ENCODE data around the gene ATG9B. TPM values are rescaled to one million over a fixed set of nuclear protein-coding genes. Genes with fewer than 3 reads are reported as not detected.

ATG9B gene
- total and polyA plus RNA-seq, 2 of the 13 experiments (the other 11 are each of a cell fraction or from before 2014, with no cell fraction given): 0.24 TPM; not detected in 1

DNA sequence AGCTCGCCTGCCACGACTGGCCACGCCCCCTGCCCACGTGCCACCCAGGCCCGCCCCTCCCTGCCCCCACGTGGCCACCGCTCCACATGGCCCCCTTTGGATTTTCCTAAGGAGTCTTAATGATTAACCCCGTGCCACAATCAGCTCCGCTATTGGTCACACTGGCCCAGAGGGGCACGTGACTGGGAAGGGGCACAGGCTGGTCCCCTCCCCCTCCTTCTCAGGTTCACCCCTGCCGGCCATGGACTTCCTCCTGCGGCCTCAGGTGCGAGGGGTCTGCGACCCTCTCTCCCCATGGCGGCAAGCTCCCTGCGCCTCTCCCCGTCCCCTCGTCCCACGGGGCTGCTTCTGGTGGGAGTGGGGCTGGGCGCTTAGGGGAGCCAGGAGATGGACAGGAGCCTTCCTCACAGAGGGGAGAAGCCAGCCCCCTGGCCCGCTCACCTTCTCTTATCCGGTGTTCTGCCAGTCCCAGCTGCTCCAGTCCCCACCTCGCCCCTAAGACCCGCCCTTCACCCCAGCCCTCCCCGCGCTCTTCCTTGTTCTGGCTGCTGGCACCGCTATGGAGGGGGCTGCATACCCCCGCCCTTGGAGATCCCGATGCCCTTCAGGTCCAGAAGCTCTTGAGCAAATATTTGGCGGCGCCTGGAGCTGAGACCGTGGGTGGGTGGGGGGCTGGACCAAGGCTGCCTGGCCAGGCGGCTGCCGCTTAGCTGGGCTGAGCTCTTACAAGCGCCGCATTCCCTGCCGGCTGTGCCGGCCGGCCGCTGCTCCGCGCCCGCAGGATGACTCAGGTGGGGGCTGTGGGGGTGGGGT lies 38.3 kb upstream of the ATG9B start (continued):
- TF ChIP-seq ZNF253 (CRISPR knock-in tag; IDR thresholded peaks at IDR 0.05; ENCODE audit: borderline replicate concordance): no peak
- TF ChIP-seq HDAC2 (CRISPR knock-in tag; IDR thresholded peaks at IDR 0.05): no peak
- TF ChIP-seq ZNF549 (CRISPR knock-in tag; IDR thresholded peaks at IDR 0.05): no peak
- TF ChIP-seq SALL2 (CRISPR knock-in tag; IDR thresholded peaks at IDR 0.05): 0 out of 2 replicates have a peak, but pooled peaks have one; percentile 55
- TF ChIP-seq ZIK1 (CRISPR knock-in tag; IDR thresholded peaks at IDR 0.05; ENCODE audit: borderline replicate concordance, low read depth): no peak
- TF ChIP-seq, protein P1, sequence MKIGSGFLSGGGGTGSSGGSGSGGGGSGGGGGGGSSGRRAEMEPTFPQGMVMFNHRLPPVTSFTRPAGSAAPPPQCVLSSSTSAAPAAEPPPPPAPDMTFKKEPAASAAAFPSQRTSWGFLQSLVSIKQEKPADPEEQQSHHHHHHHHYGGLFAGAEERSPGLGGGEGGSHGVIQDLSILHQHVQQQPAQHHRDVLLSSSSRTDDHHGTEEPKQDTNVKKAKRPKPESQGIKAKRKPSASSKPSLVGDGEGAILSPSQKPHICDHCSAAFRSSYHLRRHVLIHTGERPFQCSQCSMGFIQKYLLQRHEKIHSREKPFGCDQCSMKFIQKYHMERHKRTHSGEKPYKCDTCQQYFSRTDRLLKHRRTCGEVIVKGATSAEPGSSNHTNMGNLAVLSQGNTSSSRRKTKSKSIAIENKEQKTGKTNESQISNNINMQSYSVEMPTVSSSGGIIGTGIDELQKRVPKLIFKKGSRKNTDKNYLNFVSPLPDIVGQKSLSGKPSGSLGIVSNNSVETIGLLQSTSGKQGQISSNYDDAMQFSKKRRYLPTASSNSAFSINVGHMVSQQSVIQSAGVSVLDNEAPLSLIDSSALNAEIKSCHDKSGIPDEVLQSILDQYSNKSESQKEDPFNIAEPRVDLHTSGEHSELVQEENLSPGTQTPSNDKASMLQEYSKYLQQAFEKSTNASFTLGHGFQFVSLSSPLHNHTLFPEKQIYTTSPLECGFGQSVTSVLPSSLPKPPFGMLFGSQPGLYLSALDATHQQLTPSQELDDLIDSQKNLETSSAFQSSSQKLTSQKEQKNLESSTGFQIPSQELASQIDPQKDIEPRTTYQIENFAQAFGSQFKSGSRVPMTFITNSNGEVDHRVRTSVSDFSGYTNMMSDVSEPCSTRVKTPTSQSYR (CRISPR knock-in tag; IDR thresholded peaks at IDR 0.05; ENCODE audit: borderline replicate concordance): peak; percentile 93
- TF ChIP-seq, protein P2, sequence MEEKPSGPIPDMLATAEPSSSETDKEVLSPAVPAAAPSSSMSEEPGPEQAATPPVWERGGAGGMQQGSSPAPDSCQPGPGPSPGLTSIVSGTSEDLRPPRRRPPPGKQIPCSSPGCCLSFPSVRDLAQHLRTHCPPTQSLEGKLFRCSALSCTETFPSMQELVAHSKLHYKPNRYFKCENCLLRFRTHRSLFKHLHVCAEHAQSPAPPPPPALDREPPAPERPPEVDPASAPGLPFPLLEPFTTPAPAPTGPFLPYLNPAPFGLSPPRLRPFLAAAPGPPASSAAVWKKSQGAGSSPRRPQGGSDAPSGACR (CRISPR knock-in tag; IDR thresholded peaks at IDR 0.05): 0 out of 2 replicates have a peak, but pooled peaks have one; percentile 48
- TF ChIP-seq ZNF24 (IDR thresholded peaks at IDR 0.05): 0 out of 2 replicates have a peak, but pooled peaks have one; percentile 27
- peak; percentile 61; the same call in 1 of the 2 replicates for TF ChIP-seq TARDBP (CRISPR knock-in tag; IDR thresholded peaks at IDR 0.05)
- TF ChIP-seq ZNF33B (CRISPR knock-in tag; IDR thresholded peaks at IDR 0.05): no peak
- TF ChIP-seq SMYD3 (CRISPR knock-in tag; IDR thresholded peaks at IDR 0.05): no peak
- TF ChIP-seq, protein P3, sequence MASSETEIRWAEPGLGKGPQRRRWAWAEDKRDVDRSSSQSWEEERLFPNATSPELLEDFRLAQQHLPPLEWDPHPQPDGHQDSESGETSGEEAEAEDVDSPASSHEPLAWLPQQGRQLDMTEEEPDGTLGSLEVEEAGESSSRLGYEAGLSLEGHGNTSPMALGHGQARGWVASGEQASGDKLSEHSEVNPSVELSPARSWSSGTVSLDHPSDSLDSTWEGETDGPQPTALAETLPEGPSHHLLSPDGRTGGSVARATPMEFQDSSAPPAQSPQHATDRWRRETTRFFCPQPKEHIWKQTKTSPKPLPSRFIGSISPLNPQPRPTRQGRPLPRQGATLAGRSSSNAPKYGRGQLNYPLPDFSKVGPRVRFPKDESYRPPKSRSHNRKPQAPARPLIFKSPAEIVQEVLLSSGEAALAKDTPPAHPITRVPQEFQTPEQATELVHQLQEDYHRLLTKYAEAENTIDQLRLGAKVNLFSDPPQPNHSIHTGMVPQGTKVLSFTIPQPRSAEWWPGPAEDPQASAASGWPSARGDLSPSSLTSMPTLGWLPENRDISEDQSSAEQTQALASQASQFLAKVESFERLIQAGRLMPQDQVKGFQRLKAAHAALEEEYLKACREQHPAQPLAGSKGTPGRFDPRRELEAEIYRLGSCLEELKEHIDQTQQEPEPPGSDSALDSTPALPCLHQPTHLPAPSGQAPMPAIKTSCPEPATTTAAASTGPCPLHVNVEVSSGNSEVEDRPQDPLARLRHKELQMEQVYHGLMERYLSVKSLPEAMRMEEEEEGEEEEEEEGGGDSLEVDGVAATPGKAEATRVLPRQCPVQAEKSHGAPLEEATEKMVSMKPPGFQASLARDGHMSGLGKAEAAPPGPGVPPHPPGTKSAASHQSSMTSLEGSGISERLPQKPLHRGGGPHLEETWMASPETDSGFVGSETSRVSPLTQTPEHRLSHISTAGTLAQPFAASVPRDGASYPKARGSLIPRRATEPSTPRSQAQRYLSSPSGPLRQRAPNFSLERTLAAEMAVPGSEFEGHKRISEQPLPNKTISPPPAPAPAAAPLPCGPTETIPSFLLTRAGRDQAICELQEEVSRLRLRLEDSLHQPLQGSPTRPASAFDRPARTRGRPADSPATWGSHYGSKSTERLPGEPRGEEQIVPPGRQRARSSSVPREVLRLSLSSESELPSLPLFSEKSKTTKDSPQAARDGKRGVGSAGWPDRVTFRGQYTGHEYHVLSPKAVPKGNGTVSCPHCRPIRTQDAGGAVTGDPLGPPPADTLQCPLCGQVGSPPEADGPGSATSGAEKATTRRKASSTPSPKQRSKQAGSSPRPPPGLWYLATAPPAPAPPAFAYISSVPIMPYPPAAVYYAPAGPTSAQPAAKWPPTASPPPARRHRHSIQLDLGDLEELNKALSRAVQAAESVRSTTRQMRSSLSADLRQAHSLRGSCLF (CRISPR knock-in tag; IDR thresholded peaks at IDR 0.05; ENCODE audit: borderline replicate concordance): no peak
- TF ChIP-seq ZNF34 (CRISPR knock-in tag; IDR thresholded peaks at IDR 0.05; ENCODE audit: borderline replicate concordance): 0 out of 2 replicates have a peak, but pooled peaks have one; percentile 36
- no peak for TF ChIP-seq TEAD3 (CRISPR knock-in tag; optimal IDR thresholded peaks at IDR 0.05; ENCODE audit: borderline replicate concordance)
- TF ChIP-seq, protein P4, sequence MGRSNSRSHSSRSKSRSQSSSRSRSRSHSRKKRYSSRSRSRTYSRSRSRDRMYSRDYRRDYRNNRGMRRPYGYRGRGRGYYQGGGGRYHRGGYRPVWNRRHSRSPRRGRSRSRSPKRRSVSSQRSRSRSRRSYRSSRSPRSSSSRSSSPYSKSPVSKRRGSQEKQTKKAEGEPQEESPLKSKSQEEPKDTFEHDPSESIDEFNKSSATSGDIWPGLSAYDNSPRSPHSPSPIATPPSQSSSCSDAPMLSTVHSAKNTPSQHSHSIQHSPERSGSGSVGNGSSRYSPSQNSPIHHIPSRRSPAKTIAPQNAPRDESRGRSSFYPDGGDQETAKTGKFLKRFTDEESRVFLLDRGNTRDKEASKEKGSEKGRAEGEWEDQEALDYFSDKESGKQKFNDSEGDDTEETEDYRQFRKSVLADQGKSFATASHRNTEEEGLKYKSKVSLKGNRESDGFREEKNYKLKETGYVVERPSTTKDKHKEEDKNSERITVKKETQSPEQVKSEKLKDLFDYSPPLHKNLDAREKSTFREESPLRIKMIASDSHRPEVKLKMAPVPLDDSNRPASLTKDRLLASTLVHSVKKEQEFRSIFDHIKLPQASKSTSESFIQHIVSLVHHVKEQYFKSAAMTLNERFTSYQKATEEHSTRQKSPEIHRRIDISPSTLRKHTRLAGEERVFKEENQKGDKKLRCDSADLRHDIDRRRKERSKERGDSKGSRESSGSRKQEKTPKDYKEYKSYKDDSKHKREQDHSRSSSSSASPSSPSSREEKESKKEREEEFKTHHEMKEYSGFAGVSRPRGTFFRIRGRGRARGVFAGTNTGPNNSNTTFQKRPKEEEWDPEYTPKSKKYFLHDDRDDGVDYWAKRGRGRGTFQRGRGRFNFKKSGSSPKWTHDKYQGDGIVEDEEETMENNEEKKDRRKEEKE (IDR thresholded peaks at IDR 0.05): no peak
- TF ChIP-seq ZNF614 (CRISPR knock-in tag; IDR thresholded peaks at IDR 0.05; ENCODE audit: borderline replicate concordance): no peak
- no peak for TF ChIP-seq MTA3 (CRISPR knock-in tag; IDR thresholded peaks at IDR 0.05)
- no peak for TF ChIP-seq HNRNPLL (IDR thresholded peaks at IDR 0.05; ENCODE audit: low read depth, low read length, poor library complexity, severe bottlenecking)
